GM12892 (cell line): ENCODE results near the gene ALDH9A1.
A peak's percentile ranks its signal among the peaks of the same experiment; 100 is the strongest.
"Not testable (repeated sequence)": the region's sequence is repeated elsewhere in the genome, so short reads cannot be mapped to it uniquely, and the experiment has no call there.

Experiments
- DNase-seq: peaks from one replicate; pipeline ENCODE4 v3.0.0; 2011; ENCODE audit not compliant: insufficient read length
- FAIRE-seq: peaks from 2 replicates; lab custom pipeline; 2011; peaks lifted over from hg19 to GRCh38; lab: Jason Lieb, UNC
- POLR2A ChIP-seq: IDR thresholded peaks from 2 replicates; pipeline ENCODE4 v1.6.1; 2011; ENCODE audit warnings: low read depth, low read length, control low read depth
- POLR2AphosphoS5 ChIP-seq: IDR thresholded peaks from 2 replicates; pipeline ENCODE4 v1.6.1; 2011; ENCODE audit warnings: low read depth, low read length, control low read depth
- TAF1 ChIP-seq: IDR thresholded peaks from 2 replicates; pipeline ENCODE4 v1.6.1; 2011; ENCODE audit warnings: low read depth, mild to moderate bottlenecking, control low read depth, low read length, borderline replicate concordance

The ALDH9A1 gene

GRCh38 chr1:165712764-165713163, 14.4 kb upstream of the ALDH9A1 start:
- FAIRE-seq = no peak

DNA sequence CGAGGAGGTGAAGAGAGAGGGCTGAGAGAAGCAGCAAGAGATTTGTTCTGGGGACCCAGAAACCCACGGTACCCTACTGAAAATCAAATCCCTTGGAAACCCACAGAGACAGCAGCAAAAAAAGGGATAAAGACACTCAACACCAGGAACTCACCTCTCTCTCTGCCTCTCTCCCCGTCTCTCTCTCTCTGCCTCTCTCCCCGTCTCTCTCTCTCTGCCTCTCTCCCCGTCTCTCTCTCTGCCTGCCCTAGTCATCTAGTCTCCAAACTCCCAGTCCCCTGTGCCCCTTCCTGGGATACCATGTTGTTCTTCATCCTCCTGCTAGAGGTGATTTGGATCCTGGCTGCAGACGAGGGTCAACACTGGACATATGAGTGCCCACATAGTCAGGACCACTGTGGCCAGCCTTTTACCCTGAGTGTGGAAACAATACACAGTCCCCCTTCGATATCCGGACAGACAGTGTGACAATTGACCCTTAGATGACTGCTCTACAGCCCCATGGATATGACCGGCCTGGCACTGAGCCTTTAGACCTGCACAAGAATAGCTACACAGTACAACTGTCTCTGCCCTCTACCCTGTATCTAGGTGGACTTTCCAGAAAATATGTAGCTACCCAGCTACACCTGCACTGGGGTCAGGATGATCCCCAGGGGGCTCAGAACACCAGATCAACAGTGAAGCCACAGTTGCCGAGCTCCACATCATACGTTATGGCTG, 9.8 kb upstream of the ALDH9A1 start:
- FAIRE-seq (no peak), DNase-seq (no peak)
- TF ChIP-seq POLR2AphosphoS5 (no peak), TAF1 (no peak), POLR2A (no peak)

More at GRCh38 chr1:165712764-165713163, 14.4 kb upstream of the ALDH9A1 start:
- no peak for DNase-seq
- TF ChIP-seq TAF1 (no peak), POLR2AphosphoS5 (no peak), POLR2A (no peak)

GRCh38 chr1:165703648-165704047, 5.3 kb upstream of the ALDH9A1 start:
- TF ChIP-seq POLR2AphosphoS5 = no peak
- TF ChIP-seq POLR2A = no peak
- no peak for TF ChIP-seq TAF1
- DNase-seq = no peak
- no peak for FAIRE-seq

DNA sequence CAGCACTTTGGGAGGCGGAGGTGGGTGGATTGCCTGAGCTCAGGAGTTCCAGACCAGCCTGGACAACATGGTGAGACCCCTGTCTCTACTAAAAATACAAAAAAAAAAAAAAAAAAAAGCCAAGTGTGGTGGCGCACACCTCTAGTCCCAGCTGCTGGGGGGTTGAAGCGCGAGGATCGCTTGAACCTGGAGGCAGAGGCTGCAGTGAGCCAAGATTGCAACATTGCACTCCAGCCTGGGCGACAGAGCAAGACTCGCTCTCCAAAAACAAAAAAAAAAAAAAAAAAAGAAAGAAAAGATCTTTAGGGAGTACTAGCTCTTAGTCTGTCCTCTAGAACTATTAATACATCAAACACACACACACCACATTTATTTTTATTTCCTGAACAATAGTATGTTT, 3.6 kb upstream of the ALDH9A1 start:
- FAIRE-seq, DNase-seq: not testable (repeated sequence)

DNA sequence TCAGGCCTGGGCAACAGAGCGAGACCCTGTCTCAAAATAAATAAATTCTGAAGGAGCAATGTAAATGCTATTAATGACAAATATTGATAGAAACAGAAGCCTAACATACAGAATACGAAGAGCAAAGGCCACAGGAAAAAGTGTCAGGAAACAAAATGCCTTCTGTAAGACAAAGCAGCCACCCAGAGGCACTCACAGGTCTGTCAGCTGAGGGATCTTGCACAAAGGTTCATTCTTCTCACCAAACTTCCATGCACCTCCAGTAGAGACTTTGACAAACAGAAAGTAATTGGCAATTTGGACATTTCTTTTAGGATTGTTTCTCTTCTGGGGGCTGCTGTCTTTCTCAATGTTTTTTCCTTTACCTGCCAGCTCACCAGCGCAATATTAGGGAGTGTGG, 1.2 kb upstream of the ALDH9A1 start:
- no peak for TF ChIP-seq TAF1
- no peak for TF ChIP-seq POLR2AphosphoS5
- DNase-seq (no peak), FAIRE-seq (no peak)

DNA sequence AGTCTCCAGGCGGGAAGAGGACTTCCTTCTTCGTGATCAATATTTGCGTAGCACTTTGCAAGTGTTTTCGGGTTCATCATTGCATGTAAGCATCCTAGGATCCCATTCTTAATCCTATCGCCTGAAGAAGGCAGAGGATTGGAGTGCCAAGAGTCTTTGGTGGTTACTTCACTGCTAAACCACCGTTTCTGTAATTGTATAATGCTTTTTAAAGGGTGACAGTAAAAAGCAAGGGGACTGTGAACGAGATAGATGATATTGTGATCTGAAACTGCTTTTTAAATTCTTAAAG, 345 bp upstream of the ALDH9A1 start:
- peak; percentile 88 for FAIRE-seq
- no peak for DNase-seq
- TF ChIP-seq POLR2AphosphoS5 = no peak
- TF ChIP-seq POLR2A = no peak
- TF ChIP-seq TAF1 = no peak; the same call in 1 of the 2 replicates

DNA sequence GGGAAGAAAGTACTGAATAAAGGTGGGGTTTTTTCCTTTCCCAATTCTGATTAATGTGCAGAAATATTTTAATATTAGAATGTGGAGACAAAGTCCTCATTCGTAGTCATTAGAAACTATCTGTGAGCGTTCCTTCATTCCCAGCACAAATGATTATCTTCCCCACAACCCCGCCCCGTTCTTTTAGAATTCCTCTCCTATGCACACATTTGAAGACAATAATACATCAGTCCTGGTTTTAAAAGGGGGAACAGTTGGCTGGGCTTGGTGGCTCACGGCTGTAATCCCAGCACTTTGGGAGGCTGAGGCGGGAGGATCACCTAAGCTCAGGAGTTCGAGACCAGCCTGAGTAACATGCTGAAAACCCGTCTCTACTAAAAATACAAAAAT, 876 bp downstream of the ALDH9A1 start:
- no peak for FAIRE-seq
- DNase-seq = no peak
- TF ChIP-seq POLR2AphosphoS5 (no peak), TAF1 (no peak), POLR2A (no peak)

- DNase-seq = no peak
- no peak for FAIRE-seq
- TF ChIP-seq TAF1 = no peak
- TF ChIP-seq POLR2AphosphoS5 = no peak
- no peak for TF ChIP-seq POLR2A
These were observed 1.7 kb downstream of the ALDH9A1 start for GRCh38 chr1:165696625-165697100.

GRCh38 chr1:165695031-165695430, 3.3 kb downstream of the ALDH9A1 start:
- DNase-seq (no peak), FAIRE-seq (no peak)
- TF ChIP-seq POLR2AphosphoS5 = no peak
- no peak for TF ChIP-seq TAF1
- no peak for TF ChIP-seq POLR2A

GRCh38 chr1:165688046-165688445, 10.3 kb downstream of the ALDH9A1 start:
- FAIRE-seq (no peak), DNase-seq (no peak)
- no peak for TF ChIP-seq POLR2AphosphoS5
- TF ChIP-seq POLR2A = no peak
- no peak for TF ChIP-seq TAF1

GRCh38 chr1:165686971-165687433, 11.4 kb downstream of the ALDH9A1 start:
- no peak for TF ChIP-seq POLR2A
- no peak for TF ChIP-seq TAF1
- TF ChIP-seq POLR2AphosphoS5 = no peak
- DNase-seq (no peak), FAIRE-seq (peak; percentile 74)
